Retinal pigment epithelial cell (primary cell): Measurements from ENCODE around the gene FGF14.

Source experiments
- DNase-seq: peaks from one replicate; pipeline ENCODE4 v3.0.0-alpha.2; 2010; ENCODE audit warnings: low read depth
- H3K4me3 ChIP-seq: 2 replicates; pipeline ENCODE4 v1.5.1; 2011; ENCODE audit warnings: mild to moderate bottlenecking, low read length, control low read depth, moderate library complexity
- TF ChIP-seq, protein P1 (sequence below): conservative IDR thresholded peaks from 2 replicates; pipeline ENCODE4 v1.5.1; 2011; ENCODE audit warnings: low read depth, low read length, control low read depth, inconsistent platforms

The FGF14 gene

DNA sequence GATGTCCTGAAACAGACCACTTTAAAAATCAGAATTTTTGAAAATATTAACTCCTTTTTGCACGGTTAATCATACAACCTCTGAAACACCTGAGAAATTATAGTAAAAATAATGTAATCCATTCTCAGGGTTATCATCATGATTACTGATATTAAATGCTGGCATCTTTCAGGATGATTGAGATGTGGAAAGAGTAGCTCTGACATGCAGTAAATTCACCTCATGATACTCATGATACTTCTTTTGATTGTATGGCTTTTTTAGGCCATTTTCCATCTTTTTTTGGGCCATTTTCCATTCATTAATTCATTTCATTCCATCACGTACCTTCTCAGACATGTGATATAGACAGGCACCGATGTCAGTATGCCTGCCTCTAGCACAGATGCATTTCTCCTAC is 85.1 kb downstream of the FGF14 start:
- TF ChIP-seq, protein P1, sequence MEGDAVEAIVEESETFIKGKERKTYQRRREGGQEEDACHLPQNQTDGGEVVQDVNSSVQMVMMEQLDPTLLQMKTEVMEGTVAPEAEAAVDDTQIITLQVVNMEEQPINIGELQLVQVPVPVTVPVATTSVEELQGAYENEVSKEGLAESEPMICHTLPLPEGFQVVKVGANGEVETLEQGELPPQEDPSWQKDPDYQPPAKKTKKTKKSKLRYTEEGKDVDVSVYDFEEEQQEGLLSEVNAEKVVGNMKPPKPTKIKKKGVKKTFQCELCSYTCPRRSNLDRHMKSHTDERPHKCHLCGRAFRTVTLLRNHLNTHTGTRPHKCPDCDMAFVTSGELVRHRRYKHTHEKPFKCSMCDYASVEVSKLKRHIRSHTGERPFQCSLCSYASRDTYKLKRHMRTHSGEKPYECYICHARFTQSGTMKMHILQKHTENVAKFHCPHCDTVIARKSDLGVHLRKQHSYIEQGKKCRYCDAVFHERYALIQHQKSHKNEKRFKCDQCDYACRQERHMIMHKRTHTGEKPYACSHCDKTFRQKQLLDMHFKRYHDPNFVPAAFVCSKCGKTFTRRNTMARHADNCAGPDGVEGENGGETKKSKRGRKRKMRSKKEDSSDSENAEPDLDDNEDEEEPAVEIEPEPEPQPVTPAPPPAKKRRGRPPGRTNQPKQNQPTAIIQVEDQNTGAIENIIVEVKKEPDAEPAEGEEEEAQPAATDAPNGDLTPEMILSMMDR, result no peak

DNA sequence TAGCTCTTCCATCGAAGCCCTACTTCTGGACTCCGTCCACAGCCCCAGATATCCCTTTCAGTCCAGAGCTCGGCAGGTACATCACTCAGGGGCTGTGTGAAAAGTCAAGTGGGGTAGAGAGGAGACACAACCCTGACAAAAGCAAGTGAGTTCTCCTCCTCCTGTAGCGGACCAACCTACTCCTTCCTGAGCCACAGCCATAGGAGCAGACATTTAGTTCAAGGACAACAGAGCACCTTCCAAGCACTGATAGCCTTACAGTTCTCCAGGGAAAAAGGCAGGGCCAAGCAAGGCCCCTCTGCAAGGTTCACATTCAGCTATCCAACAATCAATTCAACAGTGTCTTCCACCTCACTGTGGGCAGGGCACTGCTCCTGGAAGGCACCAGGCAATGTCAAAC is 89.0 kb downstream of the FGF14 start:
- no peak for DNase-seq
- TF ChIP-seq, protein P1, result no peak
- no peak overlapping the region for H3K4me3 ChIP-seq

More for the DNA sequence above, 85.1 kb downstream of the FGF14 start:
- DNase-seq, result no peak
- H3K4me3 ChIP-seq, result no peak overlapping the region

DNA sequence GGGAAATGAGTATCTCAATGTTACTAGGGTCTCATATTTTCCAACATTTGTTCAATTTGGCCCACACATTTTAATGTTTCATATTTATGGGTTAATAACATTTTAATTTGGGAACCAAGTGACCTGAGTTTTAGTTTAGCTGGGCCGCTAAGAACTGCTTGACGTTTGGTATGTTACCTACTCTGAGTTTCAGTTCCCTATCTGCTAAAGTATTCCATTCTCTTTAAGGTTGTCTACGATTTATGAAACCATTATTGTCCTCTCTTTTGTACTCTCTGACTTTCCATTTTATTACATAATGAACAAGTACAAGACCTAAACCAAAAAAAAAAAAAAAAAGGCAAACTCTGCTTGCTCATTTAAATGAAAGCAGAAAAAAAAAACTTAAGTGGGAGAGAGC is 89.9 kb downstream of the FGF14 start:
- no peak overlapping the region for H3K4me3 ChIP-seq
- no peak for DNase-seq
- TF ChIP-seq, protein P1, result no peak

DNA sequence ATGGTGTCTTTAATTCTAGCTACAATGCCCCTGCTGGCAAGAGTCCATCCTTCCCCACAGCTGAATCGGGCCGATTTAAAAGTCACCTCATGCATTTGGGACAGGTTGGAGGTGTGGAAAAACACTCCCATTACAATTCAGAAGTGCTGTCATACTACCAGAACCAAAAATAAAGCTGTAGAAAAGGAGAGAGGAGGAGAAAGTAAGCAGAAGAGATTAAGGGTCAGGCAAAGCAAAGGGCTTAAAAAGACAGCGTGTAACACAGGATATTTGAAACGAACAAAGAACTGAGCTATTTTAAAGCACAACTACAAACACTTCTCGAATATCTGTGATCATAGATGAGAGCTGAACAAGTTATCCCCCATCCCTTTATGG is 90.4 kb downstream of the FGF14 start:
- no peak overlapping the region for H3K4me3 ChIP-seq
- no peak for DNase-seq
- TF ChIP-seq, protein P1, result peak; percentile 4

DNA sequence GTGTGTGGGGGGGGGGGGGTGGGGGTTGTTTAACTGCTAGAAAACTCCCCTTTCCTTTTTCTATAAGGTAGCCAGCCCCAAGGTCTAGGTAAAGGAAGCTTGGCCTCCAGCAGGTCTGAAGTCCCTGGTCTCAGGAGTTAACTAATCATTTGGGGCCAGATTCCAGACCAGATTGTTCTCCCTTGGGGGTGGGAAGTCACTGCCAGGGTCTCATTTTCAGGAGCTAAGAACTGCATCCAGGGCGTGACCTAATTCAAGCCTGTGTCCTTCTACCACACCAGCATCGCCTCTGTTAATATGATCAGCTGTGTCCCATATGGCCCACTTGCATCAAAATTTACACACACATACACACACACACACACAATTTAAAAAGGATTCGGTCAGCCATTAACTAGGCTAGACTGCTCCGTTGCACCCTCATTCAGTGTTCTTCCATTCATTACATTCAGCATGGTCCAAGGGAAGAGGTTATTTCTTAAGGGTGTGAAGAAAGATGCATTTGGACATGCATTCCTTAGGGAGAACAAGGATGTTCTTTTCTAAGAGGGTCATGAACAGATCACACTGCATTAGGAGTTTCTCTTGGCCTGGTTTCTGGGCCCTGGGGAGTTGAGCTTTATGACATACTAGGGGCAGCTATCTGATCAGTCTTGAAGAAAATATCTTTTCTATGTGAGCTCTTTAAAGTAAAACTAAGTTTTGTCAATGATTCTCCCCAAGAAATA is 91.0 kb downstream of the FGF14 start:
- DNase-seq, result no peak
- no peak overlapping the region for H3K4me3 ChIP-seq
- TF ChIP-seq, protein P1, result no peak

DNA sequence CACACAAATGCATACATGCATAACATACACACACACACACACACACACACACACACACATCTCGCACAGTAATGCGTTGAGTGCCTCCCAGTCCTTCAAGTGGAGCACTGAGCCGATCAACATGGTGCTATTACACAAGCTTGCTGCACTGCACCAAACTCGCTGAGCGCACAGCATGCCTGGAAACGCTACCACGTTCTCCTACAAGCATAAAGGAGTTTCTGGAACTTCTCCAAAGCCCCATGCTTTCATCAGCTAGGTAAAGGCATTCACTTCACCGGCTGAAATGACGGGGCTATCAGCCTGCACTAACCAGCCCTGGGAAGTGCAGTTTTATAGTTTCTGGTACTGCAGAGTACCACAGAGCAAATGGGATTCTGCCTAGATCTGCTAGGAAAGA is 92.7 kb downstream of the FGF14 start:
- no peak for DNase-seq
- TF ChIP-seq, protein P1, result no peak
- H3K4me3 ChIP-seq, result no peak overlapping the region

DNA sequence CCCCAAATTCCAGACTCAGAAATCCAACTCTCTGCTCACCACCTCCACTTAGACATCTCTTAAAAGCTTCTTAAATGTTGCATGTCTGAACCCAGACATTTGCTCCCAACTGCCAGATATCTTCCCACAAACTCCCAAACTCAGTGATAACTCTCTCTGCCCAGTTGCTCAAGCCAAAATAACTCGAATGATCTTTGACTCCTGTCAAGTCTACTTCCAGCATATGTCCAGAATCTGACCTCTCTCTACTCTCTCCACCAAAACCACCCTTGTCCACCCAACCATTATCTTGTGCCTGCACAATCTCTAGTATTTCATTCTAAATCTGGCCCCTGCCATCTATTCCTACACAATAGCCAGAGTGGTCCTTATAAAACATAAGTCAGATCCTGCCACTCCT is 99.3 kb downstream of the FGF14 start:
- DNase-seq, result no peak
- no peak overlapping the region for H3K4me3 ChIP-seq
- TF ChIP-seq, protein P1, result no peak
